Neural cell (in vitro differentiated cells): Measurements from ENCODE around the gene EEF2K.

Source experiments
- CTCF ChIP-seq: fragments of 450-650 bp; IDR thresholded peaks from 2 replicates; pipeline ENCODE4 v1.5.1; 2014; ENCODE audit warnings: antibody characterized with exemption, mild to moderate bottlenecking, moderate library complexity; ENCODE audit not compliant: poor library complexity, severe bottlenecking
- EP300 ChIP-seq: fragments of 450-650 bp; conservative IDR thresholded peaks from 2 replicates; pipeline ENCODE4 v1.6.1; 2014; ENCODE audit warnings: antibody characterized with exemption, mild to moderate bottlenecking, moderate library complexity; ENCODE audit not compliant: poor library complexity, severe bottlenecking
- EZH2 ChIP-seq: fragments of 200-600, 300-800 bp; shearing (Covaris generic), sonication (generic); IDR thresholded peaks from 2 replicates; pipeline ENCODE4 v1.6.1; 2014; ENCODE audit warnings: antibody characterized with exemption, low read length, borderline replicate concordance, mild to moderate bottlenecking; ENCODE audit not compliant: insufficient read depth, poor library complexity, severe bottlenecking
- RAD21 ChIP-seq: fragments of 450-650 bp; conservative IDR thresholded peaks from 2 replicates; pipeline ENCODE4 v1.6.1; 2014; ENCODE audit warnings: antibody characterized with exemption, mild to moderate bottlenecking, moderate library complexity

GRCh38 chr16:22195695-22196558, 10.2 kb upstream of the EEF2K start:
- TF ChIP-seq CTCF: peak; percentile 94
- peak; percentile 54 for TF ChIP-seq EP300
- no peak for TF ChIP-seq EZH2
- peak; percentile 73 for TF ChIP-seq RAD21
